ENCODE data around the gene ADCY2. TPM values are rescaled to one million over a fixed set of nuclear protein-coding genes. Genes with fewer than 3 reads are reported as not detected.

The ADCY2 gene
- total and polyA plus RNA-seq, 9 of the 15 experiments (the other 6 are each of a cell fraction or from before 2014, with no cell fraction given): 0.01 to 0.15 (median 0.03) TPM; not detected in 5

- Histone ChIP-seq H3K27me3 (ENCODE audit: control insufficient read depth in 2 of 2, insufficient read depth in 2 of 2, low read length in 2 of 2) (peaks cover 2 to 9% of the 10 kb centered on the region in 2 experiments; a peak in 2 of 5 replicates), H4K20me1 (replicated peaks; ENCODE audit: control insufficient read depth, insufficient read depth, low read length) (no peaks in the 10 kb centered on the region), H3K27ac (ENCODE audit: extremely low read depth, low read depth, low read length) (no peak overlapping the region), H3K79me2 (ENCODE audit: control insufficient read depth, insufficient read depth, low read length) (no peaks in the 10 kb centered on the region), H3K9me3 (replicated peaks; ENCODE audit: control insufficient read depth, insufficient read depth, low read depth, low read length) (no peaks in the 10 kb centered on the region), H3K4me1 (replicated peaks in 1 of 2; ENCODE audit: control insufficient read depth in 2 of 2, insufficient read depth in 2 of 2, low read length in 2 of 2) (no peaks in the 10 kb centered on the region), H3K9me1 (ENCODE audit: control insufficient read depth, insufficient read depth, low read length) (no peaks in the 10 kb centered on the region), H3K4me2 (ENCODE audit: insufficient read depth, low read length) (no peak overlapping the region), H3K36me3 (ENCODE audit: control insufficient read depth, insufficient read depth, low read length) (no peaks in the 10 kb centered on the region), H3K9ac (ENCODE audit: insufficient read depth in 1 of 2, low read depth in 2 of 2, low read length in 2 of 2) (no peak overlapping the region), H2AFZ (ENCODE audit: low read depth, low read length) (no peak overlapping the region), H3K4me3 (no peak overlapping the region)
- 0% methylated on average over 3 of the region's 3 CpGs for WGBS (ENCODE audit: insufficient coverage, low coverage, missing lambda C conversion rate)
- intact Hi-C loops (cut with micrococcal nuclease) (no loop called here), in situ Hi-C loops (cut with MboI) (no loop called here)
- ATAC-seq (no peak), FAIRE-seq (no peak), DNase-seq (ENCODE audit: extremely low read depth in 1 of 4, low spot score in 3 of 4) (no peak)
- POLR2A ChIA-PET: no interaction called here
- CTCF ChIA-PET (ENCODE audit: low intra/inter-chr PET ratio): no interaction called here
- BruUV-seq (replicated peaks): no TSS peak
- no peak for TF ChIP-seq ZNF766 (CRISPR knock-in tag; conservative IDR thresholded peaks at IDR 0.05)
- TF ChIP-seq USF2 (CRISPR knock-in tag; IDR thresholded peaks at IDR 0.05): no peak
- no peak for TF ChIP-seq PCBP1 (IDR thresholded peaks at IDR 0.05; ENCODE audit: low read depth, low read length, poor library complexity, severe bottlenecking)
- TF ChIP-seq POLR2B (IDR thresholded peaks at IDR 0.05; ENCODE audit: low read depth, partially characterized antibody): no peak
- TF ChIP-seq ZNF212 (CRISPR knock-in tag; IDR thresholded peaks at IDR 0.05): no peak
- no peak for TF ChIP-seq MTA3 (IDR thresholded peaks at IDR 0.05; ENCODE audit: borderline replicate concordance)
- no peak for TF ChIP-seq MYBL2 (IDR thresholded peaks at IDR 0.05; ENCODE audit: low read depth)
- TF ChIP-seq MYBL2 (CRISPR knock-in tag; IDR thresholded peaks at IDR 0.05; ENCODE audit: borderline replicate concordance): no peak
- TF ChIP-seq WHSC1 (IDR thresholded peaks at IDR 0.05; ENCODE audit: low read length): no peak
- no peak for TF ChIP-seq TAF9B (IDR thresholded peaks at IDR 0.05; ENCODE audit: partially characterized antibody)
- no peak for TF ChIP-seq NUFIP1 (IDR thresholded peaks at IDR 0.05; ENCODE audit: partially characterized antibody)
These were observed 386.0 kb downstream of the ADCY2 start for GRCh38 chr5:7781899-7782298.

Data from K562 (cell line).